Esophagus (tissue), 2 donors: Measurements from ENCODE around the gene CHKB. TPM values are rescaled to one million over a fixed set of nuclear protein-coding genes. Genes with fewer than 3 reads are reported as not detected.
"Not testable (repeated sequence)": the region's sequence is repeated elsewhere in the genome, so short reads cannot be mapped to it uniquely, and the experiment has no call there.

Source experiments
- H3K27ac ChIP-seq, 2 donors: one replicate each; pipeline ENCODE4 v1.5.1; 2013; ENCODE audit warnings: low read depth in 2 of 2, mild to moderate bottlenecking in 2 of 2, inconsistent platforms in 1 of 2, low read length in 1 of 2, moderate library complexity in 1 of 2
- H3K27me3 ChIP-seq, 2 donors: one replicate each; pipeline ENCODE4 v1.6.1; 2013; ENCODE audit warnings: low read length in 2 of 2, control low read depth in 1 of 2, mild to moderate bottlenecking in 1 of 2; ENCODE audit not compliant: insufficient read depth in 2 of 2, control insufficient read depth in 1 of 2
- H3K36me3 ChIP-seq, 2 donors: one replicate each; pipeline ENCODE4 v1.6.1; 2013; ENCODE audit warnings: low read length in 1 of 2; ENCODE audit not compliant: control insufficient read depth in 2 of 2, insufficient read depth in 2 of 2
- H3K4me1 ChIP-seq, 2 donors: one replicate each; pipeline ENCODE4 v1.6.1; 2013; ENCODE audit warnings: low read length in 1 of 2; ENCODE audit not compliant: control insufficient read depth in 2 of 2, insufficient read depth in 2 of 2
- H3K4me3 ChIP-seq, 2 donors: one replicate each; pipeline ENCODE4 v1.5.1; 2013; ENCODE audit warnings: low read length in 2 of 2, mild to moderate bottlenecking in 2 of 2, low read depth in 1 of 2, moderate library complexity in 1 of 2
- H3K9me3 ChIP-seq, 2 donors: one replicate each; pipeline ENCODE4 v1.6.1; 2013; ENCODE audit warnings: mild to moderate bottlenecking in 2 of 2, low read depth in 1 of 2, low read length in 1 of 2, moderate library complexity in 1 of 2; ENCODE audit not compliant: control insufficient read depth in 2 of 2, insufficient read depth in 1 of 2
- WGBS, 2 donors: extraction: QIAGEN DNeasy Blood & Tissue Kit; methylation state at CpG; one replicate each; pipeline ENCODE4 v1.1.7; 2013; 5-methylcytosine and 5-hydroxymethylcytosine counted together
- polyA plus RNA-seq, 2 donors: library from polyadenylated mRNA; stranded (reverse); fragments of 200-250 nt; gene quantifications; one replicate each; pipeline ENCODE4 v1.2.3, GENCODE V29; 2013
- donor health status: healthy with polysubstance abuse.
- donor health status: Bipolar disorder and iron deficiency.

The CHKB gene
- polyA plus RNA-seq, 2 donors = 50.1 to 110 TPM

DNA sequence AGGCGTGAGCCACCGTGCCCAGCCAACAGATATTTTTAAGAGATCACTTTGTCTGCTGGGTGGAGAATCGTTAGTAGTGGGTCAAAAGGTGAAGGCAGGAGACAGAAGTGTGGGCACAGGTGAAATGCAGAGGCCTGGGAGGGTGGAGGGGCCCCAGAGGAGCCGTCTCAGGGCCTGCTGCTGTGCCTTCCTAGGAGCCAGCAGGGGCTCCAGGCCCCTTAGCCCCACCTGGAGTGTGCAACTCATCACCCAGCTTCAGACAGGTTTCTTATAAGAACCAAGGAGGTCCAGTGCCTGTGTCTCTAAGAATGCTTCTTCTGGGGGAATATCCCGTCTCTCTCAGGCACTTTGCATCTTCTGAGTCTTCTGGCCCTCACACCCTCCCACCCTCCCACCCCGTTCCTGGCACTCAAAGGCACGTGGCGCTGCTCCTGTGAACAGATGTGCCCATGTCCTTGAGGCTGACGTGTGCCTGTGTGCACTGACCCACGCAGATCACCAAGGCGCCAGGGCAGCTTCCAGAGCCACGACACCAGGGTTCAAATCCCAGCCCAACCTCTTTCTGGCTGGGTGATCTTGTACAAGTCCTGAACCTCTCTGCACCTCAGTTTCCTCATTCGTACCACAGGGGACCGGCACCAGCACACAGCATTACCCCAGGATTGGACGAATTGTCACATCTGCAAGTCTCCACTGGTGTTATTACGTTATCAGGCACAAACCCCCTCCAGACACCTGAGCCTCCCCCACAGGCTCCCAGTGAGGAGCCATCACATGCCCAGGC is 41.9 kb upstream of the CHKB start:
- Histone ChIP-seq H3K27ac (no peak overlapping the region), H3K4me3 (no peak overlapping the region), H3K27me3 (no peaks in the 10 kb centered on the region), H3K9me3 (no peaks in the 10 kb centered on the region), H3K4me1 (peaks cover 0 to 31% of the 10 kb centered on the region in 2 donors), H3K36me3 (peaks cover 0 to 14% of the 10 kb centered on the region in 2 donors)
- WGBS, 2 donors = 74 to 78% methylated on average over 16 of the region's 16 CpGs

DNA sequence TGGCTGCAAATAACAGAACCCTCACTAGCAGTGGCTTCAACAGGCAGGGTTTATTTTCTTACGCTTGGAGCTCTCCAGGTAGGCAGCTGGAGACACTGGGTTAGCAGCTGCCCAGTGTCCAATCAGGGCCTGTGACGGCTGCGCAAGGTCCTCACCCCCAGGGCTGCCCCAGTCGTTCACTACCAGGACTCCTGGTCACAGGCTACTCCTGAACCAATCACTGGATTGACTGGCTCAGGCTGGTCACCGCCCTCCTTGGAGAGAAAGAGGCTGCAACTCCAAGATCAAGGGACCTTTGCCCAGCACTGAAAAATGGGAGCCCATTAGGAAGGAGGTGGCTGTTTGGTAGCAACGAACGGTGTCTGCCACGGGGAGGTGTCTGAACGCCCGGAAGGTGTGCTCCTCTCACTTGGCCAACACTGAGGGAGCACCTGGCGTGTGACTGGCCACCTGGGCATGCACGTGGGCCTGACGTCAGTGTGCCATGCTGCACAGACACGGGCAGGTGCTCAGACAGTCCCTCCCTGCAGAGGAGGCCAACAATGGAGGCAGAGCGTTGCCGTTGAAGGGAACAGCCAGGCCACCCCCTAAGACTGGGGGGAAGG is 40.2 kb upstream of the CHKB start:
- Histone ChIP-seq H3K9me3 (no peaks in the 10 kb centered on the region), H3K4me1 (peaks cover 0 to 23% of the 10 kb centered on the region in 2 donors), H3K4me3 (no peak overlapping the region), H3K27me3 (no peaks in the 10 kb centered on the region), H3K27ac (peak overlapping the region; percentile 91 to 96), H3K36me3 (peaks cover 0 to 14% of the 10 kb centered on the region in 2 donors)
- 42 to 46% methylated on average over 16 of the region's 16 CpGs for WGBS, 2 donors

DNA sequence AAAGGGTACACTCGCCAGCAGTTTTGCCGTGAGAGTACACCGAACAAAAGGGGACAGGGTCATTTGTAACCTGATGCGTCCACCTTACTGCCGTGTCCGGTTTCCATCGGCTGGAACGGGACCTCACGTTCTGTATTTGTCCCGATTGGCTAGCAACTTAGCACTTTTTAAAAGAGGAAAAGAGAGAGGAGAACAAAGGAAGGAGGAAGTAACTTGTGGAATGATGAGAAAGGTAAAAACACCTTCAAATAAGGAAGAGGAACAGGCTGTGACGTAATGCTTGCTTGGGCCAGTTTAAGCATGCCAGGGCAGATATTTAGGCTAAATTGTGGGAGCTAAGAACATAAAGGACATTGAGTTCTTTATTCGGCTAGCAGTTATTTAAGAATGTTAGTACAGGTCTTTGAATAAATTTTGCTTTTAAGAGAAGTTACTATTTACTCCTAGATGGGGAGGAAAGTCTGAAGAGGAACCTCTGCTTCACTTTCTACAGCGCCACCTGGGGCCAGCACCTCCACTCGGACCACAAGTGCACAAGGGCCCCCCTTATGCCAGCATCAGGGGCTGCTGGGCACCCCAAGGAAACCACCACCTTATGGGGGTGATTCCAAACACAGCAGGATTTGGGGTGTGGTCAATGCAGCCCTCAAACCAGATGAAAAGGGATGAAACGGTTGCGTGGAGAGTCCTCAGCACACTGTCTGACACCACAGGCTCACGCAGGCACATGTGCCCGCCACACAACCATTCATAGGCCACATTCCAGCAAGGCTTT is 39.5 kb upstream of the CHKB start:
- Histone ChIP-seq H3K4me3 (peak overlapping the region; percentile 5 to 38), H3K36me3 (peaks cover 0 to 14% of the 10 kb centered on the region in 2 donors), H3K27ac (peak overlapping the region; percentile 91 to 96), H3K27me3 (no peaks in the 10 kb centered on the region), H3K4me1 (peaks cover 0 to 23% of the 10 kb centered on the region in 2 donors), H3K9me3 (no peaks in the 10 kb centered on the region)
- WGBS, 2 donors = 13 to 15% methylated on average over 18 of the region's 18 CpGs

DNA sequence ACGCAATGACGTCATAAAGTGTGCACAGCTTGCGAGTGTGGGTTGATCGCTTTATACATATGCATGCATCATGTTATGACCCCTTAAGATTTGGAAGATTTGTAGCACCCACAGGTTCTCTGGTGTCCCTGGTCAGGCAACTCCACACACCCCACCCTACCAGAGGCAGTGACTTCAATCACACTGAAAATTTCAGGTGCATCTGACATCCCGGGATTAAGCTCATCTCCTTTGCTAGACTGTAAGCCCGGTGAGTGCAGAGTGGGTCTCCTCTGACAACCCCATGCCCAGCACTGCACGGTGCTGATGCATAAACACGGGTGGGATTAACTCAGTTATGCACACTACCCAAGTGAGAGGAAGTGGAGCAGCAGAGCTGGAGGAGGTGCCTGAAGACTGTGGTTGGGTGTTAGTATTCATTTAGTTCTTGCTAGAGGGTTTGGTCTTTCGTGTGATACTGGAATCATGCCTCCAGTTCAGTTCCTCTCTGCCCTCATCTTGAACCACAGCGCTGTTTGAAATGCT is 38.8 kb upstream of the CHKB start:
- 13 to 20% methylated on average over 10 of the region's 10 CpGs for WGBS, 2 donors
- Histone ChIP-seq H3K27ac (peak overlapping the region; percentile 91 to 94), H3K4me1 (peaks cover 0 to 18% of the 10 kb centered on the region in 2 donors), H3K36me3 (peaks cover 0 to 14% of the 10 kb centered on the region in 2 donors), H3K9me3 (no peaks in the 10 kb centered on the region), H3K27me3 (no peaks in the 10 kb centered on the region), H3K4me3 (peak overlapping the region in 1 of 2 donors; percentile 38)

DNA sequence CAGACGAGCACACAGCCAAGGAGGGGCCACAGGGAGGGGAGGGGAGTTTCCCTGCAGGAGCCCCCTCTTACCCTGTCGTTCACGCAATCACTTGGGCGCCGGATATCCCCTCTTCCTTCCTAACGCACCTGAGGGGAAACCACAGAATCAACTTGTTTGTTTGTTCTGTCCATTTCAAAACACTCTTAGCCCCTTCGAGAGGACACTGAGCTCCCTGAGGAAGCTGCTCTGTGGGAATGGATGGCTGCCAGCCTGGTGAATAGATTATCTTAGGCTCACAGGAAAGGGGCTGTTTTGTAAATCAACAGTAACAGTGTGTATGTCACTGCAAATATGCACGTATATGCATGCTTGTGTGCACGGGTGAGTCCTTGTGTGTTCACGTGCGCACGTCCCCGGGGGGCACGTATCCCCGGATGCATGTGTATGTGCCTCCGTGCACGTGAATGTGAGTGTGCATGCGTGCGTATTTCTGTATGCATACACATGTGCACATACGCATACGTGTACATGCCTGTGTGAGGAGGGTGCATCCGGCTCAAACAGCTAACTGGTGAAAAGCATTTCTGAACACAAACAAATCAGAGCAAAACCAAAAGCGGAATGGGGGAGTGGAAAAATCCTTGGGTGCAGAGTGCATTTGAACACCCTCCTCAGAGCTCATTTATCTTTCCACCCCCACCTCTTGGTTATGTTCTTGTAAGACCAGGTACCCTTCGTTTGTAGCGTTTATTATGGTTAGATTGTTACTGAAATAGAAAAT is 38.1 kb upstream of the CHKB start:
- WGBS, 2 donors = 8 to 10% methylated on average over 25 of the region's 25 CpGs
- no peak overlapping the region for H3K27ac ChIP-seq
- H3K4me1 ChIP-seq = peaks cover 0 to 14% of the 10 kb centered on the region in 2 donors
- H3K36me3 ChIP-seq = peaks cover 0 to 11% of the 10 kb centered on the region in 2 donors
- H3K27me3 ChIP-seq = no peaks in the 10 kb centered on the region
- no peaks in the 10 kb centered on the region for H3K9me3 ChIP-seq
- peak overlapping the region in 1 of 2 donors; percentile 12 for H3K4me3 ChIP-seq

DNA sequence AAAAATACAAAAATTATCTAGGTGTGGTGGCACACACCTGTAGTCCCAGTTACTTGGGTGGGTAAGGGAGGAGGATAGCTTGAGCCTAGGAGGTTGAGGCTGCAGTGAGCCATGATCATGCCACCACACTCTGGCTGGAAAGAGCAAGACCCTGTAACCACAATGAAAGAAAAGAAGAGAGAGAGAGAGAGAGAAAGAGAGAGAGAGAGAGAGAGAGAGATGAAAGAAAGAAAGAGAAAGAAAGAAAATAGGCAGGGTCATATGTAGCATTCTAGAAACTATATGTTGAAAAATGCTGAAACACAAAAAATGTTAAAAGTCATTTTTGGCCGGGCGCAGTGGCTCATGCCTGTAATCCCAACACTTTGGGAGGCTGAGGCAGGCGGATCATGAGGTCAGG is 31.6 kb upstream of the CHKB start:
- H3K27me3 ChIP-seq, H3K27ac ChIP-seq: not testable (repeated sequence)

DNA sequence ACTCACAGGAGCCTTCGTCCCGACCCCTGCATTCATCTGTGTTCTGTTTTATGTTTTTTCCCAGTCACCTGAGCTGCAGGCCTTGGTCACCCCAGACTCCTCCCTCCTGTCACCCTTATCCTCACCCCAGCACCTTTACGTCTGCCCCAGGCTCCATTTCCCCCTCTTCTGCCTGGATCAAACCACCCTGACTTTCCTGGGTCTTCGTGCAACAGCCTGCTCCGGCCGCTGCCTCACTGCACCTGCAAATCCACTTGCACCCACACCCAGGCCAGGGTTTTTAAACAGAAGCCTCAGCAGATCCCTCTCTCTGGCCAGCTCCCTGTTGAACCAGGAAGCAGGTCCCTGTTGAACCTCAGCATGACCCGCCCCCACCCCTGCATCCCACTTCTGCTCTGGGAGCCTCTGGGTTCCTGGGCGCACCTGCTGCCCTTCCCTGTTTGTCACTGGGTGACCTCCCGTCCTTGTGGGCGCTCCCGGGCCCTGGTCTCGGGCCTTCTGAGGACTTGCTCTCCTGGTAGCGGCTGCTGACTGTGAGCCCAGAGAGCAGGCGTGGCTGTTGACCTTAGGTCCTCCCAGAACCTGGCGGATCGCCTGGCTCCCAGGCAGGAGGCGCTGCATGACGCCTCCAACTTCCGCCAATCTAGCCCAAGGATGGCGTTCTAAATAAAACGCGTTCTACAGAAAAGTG is 30.8 kb upstream of the CHKB start:
- H3K36me3 ChIP-seq = no peaks in the 10 kb centered on the region
- H3K4me3 ChIP-seq = no peak overlapping the region
- H3K4me1 ChIP-seq = peaks cover 0 to 9% of the 10 kb centered on the region in 2 donors
- no peaks in the 10 kb centered on the region for H3K9me3 ChIP-seq
- no peaks in the 10 kb centered on the region for H3K27me3 ChIP-seq
- 51 to 60% methylated on average over 22 of the region's 22 CpGs for WGBS, 2 donors
- peak overlapping the region; percentile 61 to 77 for H3K27ac ChIP-seq

More for the DNA sequence above, 31.6 kb upstream of the CHKB start:
- 80 to 89% methylated on average over 3 of the region's 3 CpGs for WGBS, 2 donors
- not testable (repeated sequence) for H3K4me1 ChIP-seq, H3K36me3 ChIP-seq, H3K4me3 ChIP-seq, H3K9me3 ChIP-seq

DNA sequence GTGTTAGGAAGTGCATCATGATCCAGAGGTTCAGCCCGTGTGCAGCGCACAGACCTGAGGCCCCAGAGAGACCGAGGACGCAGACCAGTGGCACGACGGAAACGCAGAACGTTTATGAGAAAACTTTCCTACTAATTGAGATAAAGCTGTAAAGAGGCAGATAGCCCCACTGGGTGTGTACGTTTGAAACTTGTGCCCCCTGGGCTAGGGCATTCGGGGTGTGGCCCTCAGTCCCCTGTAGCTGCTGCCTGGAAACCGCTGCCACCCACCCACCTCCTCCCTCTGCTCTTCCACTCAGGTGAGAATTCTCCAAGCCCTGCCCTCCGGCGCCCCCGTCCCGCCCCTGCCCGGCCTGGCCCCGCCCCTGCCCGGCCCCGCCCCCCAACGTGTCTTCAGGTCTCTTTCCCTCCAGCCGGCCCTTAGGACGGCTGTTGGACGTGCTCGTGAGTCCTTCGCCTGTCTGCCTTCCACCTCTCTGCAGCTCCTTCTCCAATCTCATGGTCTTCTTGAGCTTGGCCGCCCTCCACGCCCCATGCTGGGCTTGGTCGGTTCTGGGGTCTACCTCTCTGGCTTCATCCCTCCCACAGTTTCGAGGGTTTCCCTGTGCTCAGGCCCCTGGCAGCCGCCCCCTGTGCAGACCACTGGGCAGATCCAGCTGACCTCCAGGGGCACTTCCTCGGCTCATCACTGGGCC is 30.0 kb upstream of the CHKB start:
- Histone ChIP-seq H3K27ac (peak overlapping the region; percentile 61 to 77), H3K36me3 (no peaks in the 10 kb centered on the region), H3K4me3 (no peak overlapping the region), H3K27me3 (no peaks in the 10 kb centered on the region), H3K4me1 (peaks cover 0 to 9% of the 10 kb centered on the region in 2 donors), H3K9me3 (no peaks in the 10 kb centered on the region)
- WGBS, 2 donors = 29 to 32% methylated on average over 31 of the region's 31 CpGs
